ENCODE measurements around the gene CAST. TPM values are rescaled to one million over a fixed set of nuclear protein-coding genes. Genes with fewer than 3 reads are reported as not detected.

The CAST gene
- total RNA-seq, 1 donor from 2014 or later = 182 TPM

DNA sequence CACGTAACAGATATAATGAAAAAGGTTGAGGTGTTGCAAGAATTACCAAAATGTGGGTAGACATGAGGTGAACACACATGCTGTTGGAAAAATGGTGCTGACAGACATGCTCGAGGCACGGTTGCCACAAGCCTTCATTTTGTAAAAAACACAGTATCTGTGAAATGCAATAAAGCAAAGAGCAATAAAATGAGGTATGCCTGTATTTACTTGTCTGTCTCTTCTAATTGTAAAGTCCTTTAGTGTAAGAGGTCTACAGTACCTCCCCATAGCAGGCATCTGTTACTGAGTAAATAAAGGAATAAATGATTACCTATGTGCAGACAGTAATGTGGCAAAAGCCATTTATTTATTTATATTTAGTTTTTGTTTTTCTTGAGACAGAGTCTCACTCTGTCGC lies 3.0 kb upstream of the CAST start:
- DNase-seq (ENCODE audit: low read depth) = no peak
- no peak overlapping the region for H3K4me3 ChIP-seq (ENCODE audit: low read depth, low read length)
- no peaks in the 10 kb centered on the region for H3K27me3 ChIP-seq (ENCODE audit: control insufficient read depth, insufficient read depth, low read length)
- FAIRE-seq = no peak
- TF ChIP-seq, protein P1, sequence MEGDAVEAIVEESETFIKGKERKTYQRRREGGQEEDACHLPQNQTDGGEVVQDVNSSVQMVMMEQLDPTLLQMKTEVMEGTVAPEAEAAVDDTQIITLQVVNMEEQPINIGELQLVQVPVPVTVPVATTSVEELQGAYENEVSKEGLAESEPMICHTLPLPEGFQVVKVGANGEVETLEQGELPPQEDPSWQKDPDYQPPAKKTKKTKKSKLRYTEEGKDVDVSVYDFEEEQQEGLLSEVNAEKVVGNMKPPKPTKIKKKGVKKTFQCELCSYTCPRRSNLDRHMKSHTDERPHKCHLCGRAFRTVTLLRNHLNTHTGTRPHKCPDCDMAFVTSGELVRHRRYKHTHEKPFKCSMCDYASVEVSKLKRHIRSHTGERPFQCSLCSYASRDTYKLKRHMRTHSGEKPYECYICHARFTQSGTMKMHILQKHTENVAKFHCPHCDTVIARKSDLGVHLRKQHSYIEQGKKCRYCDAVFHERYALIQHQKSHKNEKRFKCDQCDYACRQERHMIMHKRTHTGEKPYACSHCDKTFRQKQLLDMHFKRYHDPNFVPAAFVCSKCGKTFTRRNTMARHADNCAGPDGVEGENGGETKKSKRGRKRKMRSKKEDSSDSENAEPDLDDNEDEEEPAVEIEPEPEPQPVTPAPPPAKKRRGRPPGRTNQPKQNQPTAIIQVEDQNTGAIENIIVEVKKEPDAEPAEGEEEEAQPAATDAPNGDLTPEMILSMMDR (IDR thresholded peaks at IDR 0.05; ENCODE audit: insufficient read depth, low read length, severe bottlenecking) = no peak
- H3K36me3 ChIP-seq (ENCODE audit: control insufficient read depth, insufficient read depth, low read length) = no peaks in the 10 kb centered on the region

DNA sequence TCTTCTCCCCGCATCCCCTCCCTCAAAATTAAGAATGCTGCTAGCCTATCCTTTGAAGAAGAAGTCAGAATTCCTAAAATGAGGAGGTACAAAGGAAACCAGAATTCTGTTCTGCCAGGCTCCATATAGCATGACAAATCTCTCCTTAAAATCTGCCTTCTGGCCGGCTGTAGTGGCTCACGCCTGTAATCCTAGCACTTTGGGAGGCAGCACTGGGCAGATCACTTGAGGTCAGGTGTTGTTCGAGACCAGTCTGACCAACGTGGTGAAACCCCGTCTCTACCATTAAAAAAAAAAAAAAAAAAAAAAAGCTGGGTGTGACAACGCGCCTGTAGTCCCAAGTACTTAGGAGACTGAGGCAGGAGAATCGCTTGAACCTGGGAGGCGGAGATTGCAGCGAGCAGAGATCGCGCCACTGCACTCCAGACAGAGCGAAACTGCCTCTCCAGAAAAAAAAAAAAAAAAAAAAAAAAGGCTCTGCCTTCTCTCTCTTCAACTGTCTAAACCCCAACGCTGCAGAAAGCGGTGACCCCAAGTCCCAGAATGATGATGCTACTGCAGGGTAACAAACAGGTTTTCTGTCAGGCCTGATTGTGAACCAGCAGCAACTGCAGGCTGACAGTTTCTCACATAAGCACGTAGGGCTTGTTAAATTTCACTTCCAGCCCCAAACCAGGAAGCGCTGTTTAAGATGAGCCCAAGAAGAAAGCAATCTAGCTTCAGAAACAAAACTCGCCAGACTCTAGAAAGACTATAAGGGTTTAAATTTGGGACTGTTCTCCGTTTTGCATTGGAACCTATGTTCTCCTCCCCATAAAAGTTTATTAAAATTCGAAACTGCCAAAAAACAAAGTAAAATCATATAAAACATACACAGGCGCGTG lies 963 bp upstream of the CAST start:
- FAIRE-seq (no peak), DNase-seq (ENCODE audit: low read depth) (peak; percentile 56)
- Histone ChIP-seq H3K27me3 (ENCODE audit: control insufficient read depth, insufficient read depth, low read length) (no peaks in the 10 kb centered on the region), H3K4me3 (ENCODE audit: low read depth, low read length) (peak overlapping the region; percentile 62), H3K36me3 (ENCODE audit: control insufficient read depth, insufficient read depth, low read length) (no peaks in the 10 kb centered on the region)
- TF ChIP-seq, protein P1 (IDR thresholded peaks at IDR 0.05; ENCODE audit: insufficient read depth, low read length, severe bottlenecking) = no peak

DNA sequence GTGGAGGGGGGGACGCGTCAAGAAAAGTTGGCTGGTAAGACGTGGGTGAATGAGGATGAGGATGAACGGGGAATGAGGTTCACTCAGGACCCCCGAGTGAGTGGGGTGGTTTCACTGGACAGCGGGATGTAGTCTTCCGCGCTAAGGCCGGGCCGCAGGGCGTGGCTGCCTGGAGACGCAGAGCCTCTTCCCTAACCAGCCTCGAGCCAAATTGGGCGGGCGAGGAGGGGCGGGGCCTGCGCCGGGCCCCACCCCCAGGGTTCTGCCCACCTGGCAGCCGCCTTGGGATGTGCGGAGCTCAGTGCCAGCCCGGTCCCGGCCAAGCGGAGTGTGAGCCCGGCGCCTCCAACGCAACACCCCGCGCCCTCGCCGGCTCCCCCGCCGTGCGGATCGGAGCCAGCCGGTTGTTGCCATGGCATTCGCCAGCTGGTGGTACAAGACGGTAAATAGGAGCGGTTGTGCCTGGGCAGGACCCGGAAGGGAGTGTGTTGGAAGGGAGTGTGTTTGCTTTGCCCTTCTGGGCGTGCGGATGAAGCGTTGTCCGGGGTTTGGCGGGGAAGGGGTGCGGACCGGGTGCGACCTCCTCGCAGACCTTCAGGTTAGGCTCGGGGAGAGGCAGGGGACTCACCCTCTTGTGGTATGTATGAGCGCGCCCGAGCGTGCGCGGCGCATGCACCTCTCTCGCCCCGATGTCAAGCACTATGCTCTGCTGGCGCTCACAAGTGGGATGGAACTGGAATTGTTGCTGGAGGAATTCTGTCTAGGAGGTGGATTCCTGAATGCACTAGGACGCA lies 746 bp downstream of the CAST start:
- Histone ChIP-seq H3K27me3 (ENCODE audit: control insufficient read depth, insufficient read depth, low read length) (no peaks in the 10 kb centered on the region), H3K4me3 (ENCODE audit: low read depth, low read length) (peak overlapping the region; percentile 62), H3K36me3 (ENCODE audit: control insufficient read depth, insufficient read depth, low read length) (no peaks in the 10 kb centered on the region)
- DNase-seq (ENCODE audit: low read depth) = peak; percentile 82
- TF ChIP-seq, protein P1 (IDR thresholded peaks at IDR 0.05; ENCODE audit: insufficient read depth, low read length, severe bottlenecking) = peak; percentile 21
- no peak for FAIRE-seq

DNA sequence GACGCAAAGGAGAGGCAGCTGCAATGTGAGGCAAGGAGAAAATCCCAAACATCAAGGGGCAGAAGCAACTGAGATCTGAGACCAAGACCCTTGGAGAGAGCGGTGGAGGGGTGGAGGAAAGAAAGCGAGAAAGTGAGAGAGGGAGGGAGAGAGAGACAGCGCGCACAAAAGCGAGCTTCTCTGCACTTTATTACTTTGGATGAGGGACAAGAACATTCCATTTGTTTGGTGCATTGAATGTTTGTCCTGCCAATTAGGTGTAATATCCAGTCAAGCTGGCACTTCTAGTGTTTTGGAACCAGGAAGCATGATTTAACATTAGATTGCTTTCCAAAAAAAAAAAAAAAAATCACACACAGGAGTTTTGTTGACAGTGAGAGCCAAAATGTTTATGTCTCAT lies 1.4 kb downstream of the CAST start:
- Histone ChIP-seq H3K27me3 (ENCODE audit: control insufficient read depth, insufficient read depth, low read length) (no peaks in the 10 kb centered on the region), H3K4me3 (ENCODE audit: low read depth, low read length) (peak overlapping the region; percentile 62)
- DNase-seq (ENCODE audit: low read depth) = no peak

DNA sequence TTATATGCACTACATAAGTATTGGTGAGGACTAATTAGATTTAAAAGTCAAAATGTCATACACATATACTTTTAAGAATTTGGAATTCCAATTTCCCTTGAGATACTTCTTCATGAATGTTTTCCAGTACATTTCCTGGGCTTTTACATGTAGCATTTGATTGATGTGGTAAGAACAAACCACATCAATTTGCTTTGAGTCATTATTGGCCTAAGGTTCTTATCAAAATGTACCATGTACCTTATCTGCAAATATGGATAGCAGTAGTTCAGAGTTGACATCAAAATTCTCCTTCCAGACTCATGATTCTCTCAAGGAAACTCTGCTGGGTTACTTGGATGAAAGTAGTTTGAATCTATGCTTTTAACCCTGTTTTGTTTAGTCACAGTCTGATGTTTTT lies 2.5 kb downstream of the CAST start:
- H3K27me3 ChIP-seq (ENCODE audit: control insufficient read depth, insufficient read depth, low read length) = no peaks in the 10 kb centered on the region
- no peak for FAIRE-seq
- TF ChIP-seq, protein P1 (IDR thresholded peaks at IDR 0.05; ENCODE audit: insufficient read depth, low read length, severe bottlenecking) = no peak
- no peak overlapping the region for H3K4me3 ChIP-seq (ENCODE audit: low read depth, low read length)
- no peak for DNase-seq (ENCODE audit: low read depth)
- no peaks in the 10 kb centered on the region for H3K36me3 ChIP-seq (ENCODE audit: control insufficient read depth, insufficient read depth, low read length)

More for the DNA sequence above, 1.4 kb downstream of the CAST start:
- TF ChIP-seq, protein P1 (IDR thresholded peaks at IDR 0.05; ENCODE audit: insufficient read depth, low read length, severe bottlenecking) = no peak
- FAIRE-seq = no peak
- no peaks in the 10 kb centered on the region for H3K36me3 ChIP-seq (ENCODE audit: control insufficient read depth, insufficient read depth, low read length)

Data from bronchial epithelial cell (primary cell).